HepG2 (cell line): ENCODE measurements around the gene GBA3. TPM values are rescaled to one million over a fixed set of nuclear protein-coding genes. Genes with fewer than 3 reads are reported as not detected.

Experiments
- ATAC-seq: fragments of 200-7000 bp; cut with Tn5 transposase; 3 replicates; pipeline ENCODE4 v1.9.1; 2020; ENCODE audit warnings: mild to moderate bottlenecking, moderate library complexity
- BruUV-seq: library from RNA; stranded (reverse); fragments of 400-500 nt; replicated peaks from 2 replicates; lab custom pipeline; 2021; lab: Mats Ljungman, UMichigan
- CTCF ChIA-PET: fragments of 300-600 bp; formaldehyde crosslinking; extraction: SDS; loops from one replicate; lab custom pipeline; 2021; ENCODE audit warnings: low total read pairs, inconsistent platforms, low intra/inter-chr PET ratio; lab: Yijun Ruan, JAX
- POLR2A ChIA-PET: fragments of 350-600 bp; sonication (Branson Sonifier 250); formaldehyde crosslinking; loops from one replicate; lab custom pipeline; 2020; ENCODE audit warnings: antibody characterized with exemption, inconsistent platforms; lab: Yijun Ruan, JAX
- DNase-seq: peaks from one replicate; pipeline ENCODE4 v3.0.0-alpha.2; 2015; ENCODE audit warnings: low spot score
- FAIRE-seq: peaks from 3 replicates; lab custom pipeline; 2011; peaks lifted over from hg19 to GRCh38; lab: Jason Lieb, UNC
- H2AFZ ChIP-seq: one replicate; pipeline ENCODE4 v1.6.1; 2011; ENCODE audit warnings: low read length, inconsistent platforms
- H3K27ac ChIP-seq: fragments of 300-600 bp; 3 replicates; pipeline ENCODE4 v1.8.0; 2011; ENCODE audit warnings: mixed run types, mild to moderate bottlenecking, mixed read lengths, low read length, inconsistent platforms; ENCODE audit not compliant: insufficient read depth; ENCODE audit errors: extremely low read length
- H3K27me3 ChIP-seq, 2 experiments: fragments of 200-600 bp in 1 of 2; 2 replicates in 1 of 2; 3 replicates in 1 of 2; pipeline versions ENCODE4 v1.6.0 to v1.8.0; 2011; ENCODE audit warnings: low read length in 2 of 2, mild to moderate bottlenecking in 2 of 2, moderate library complexity in 2 of 2, inconsistent platforms in 1 of 2; ENCODE audit not compliant: insufficient read depth in 2 of 2, control insufficient read depth in 1 of 2
- H3K36me3 ChIP-seq, 2 experiments: fragments of 200-600 bp in 1 of 2; replicated peaks in 1 of 2; 2 replicates in 1 of 2; 3 replicates in 1 of 2; pipeline versions ENCODE4 v1.5.1 to v1.8.0; 2011; ENCODE audit warnings: low read length in 2 of 2, inconsistent platforms in 1 of 2; ENCODE audit not compliant: insufficient read depth in 2 of 2, control insufficient read depth in 1 of 2
- H3K4me1 ChIP-seq: 2 replicates; pipeline ENCODE4 v1.5.1; 2012; ENCODE audit warnings: low read length, inconsistent platforms; ENCODE audit not compliant: insufficient read depth
- H3K4me2 ChIP-seq: 2 replicates; pipeline ENCODE4 v1.6.0; 2011; ENCODE audit warnings: low read depth, low read length, inconsistent platforms
- H3K4me3 ChIP-seq, 3 experiments: fragments of 200-600 bp in 1 of 3; sonication (generic), shearing (Covaris generic) in 1 of 3; replicated peaks in 1 of 3; 2 replicates each; pipeline ENCODE4 v1.5.1; 2011 to 2016; ENCODE audit warnings: low read length in 3 of 3, inconsistent platforms in 2 of 3, low read depth in 2 of 3, mild to moderate bottlenecking in 2 of 3, control low read depth in 1 of 3, mixed read lengths in 1 of 3; ENCODE audit not compliant: insufficient read depth in 1 of 3
- H3K79me2 ChIP-seq: one replicate; pipeline ENCODE4 v1.6.1; 2011; ENCODE audit warnings: low read length, inconsistent platforms; ENCODE audit not compliant: insufficient read depth
- H3K9ac ChIP-seq: 2 replicates; pipeline ENCODE4 v1.6.0; 2011; ENCODE audit warnings: mild to moderate bottlenecking, low read depth, low read length, inconsistent platforms; ENCODE audit not compliant: insufficient read depth
- H3K9me3 ChIP-seq: 2 replicates; pipeline ENCODE4 v1.5.1; 2012; ENCODE audit warnings: mild to moderate bottlenecking, low read length
- H4K20me1 ChIP-seq: 2 replicates; pipeline ENCODE4 v1.6.0; 2011; ENCODE audit warnings: inconsistent platforms, mild to moderate bottlenecking, low read length, moderate library complexity; ENCODE audit not compliant: insufficient read depth
- MED13 ChIP-seq: sonication (generic); formaldehyde crosslinking; IDR thresholded peaks from 2 replicates; pipeline ENCODE4 v1.5.0; 2020; ENCODE audit warnings: missing genetic modification reagents
- SMARCC2 ChIP-seq: fragments of 450-650 bp; IDR thresholded peaks from 2 replicates; pipeline ENCODE4 v1.6.1; 2017; ENCODE audit warnings: antibody characterized with exemption, mild to moderate bottlenecking
- WGBS: methylation state at CpG from one replicate; pipeline ENCODE4 v1.1.6; 2017; ENCODE audit warnings: low lambda C conversion rate; 5-methylcytosine and 5-hydroxymethylcytosine counted together
- in situ Hi-C: cut with HindIII; loops from 2 replicates; pipeline ENCODE4 v1.10.0; 2017; ENCODE audit warnings: low pct_unique_long_range_greater_than_20kb; ENCODE audit not compliant: extremely low pct_ligation_motif_present
- intact Hi-C: fragments of 100-400 bp; cut with micrococcal nuclease; formaldehyde crosslinking; loops from one replicate; pipeline ENCODE4 v1.10.0; 2022; ENCODE audit not compliant: unreplicated experiment
- polyA plus RNA-seq, 8 experiments: library from polyadenylated mRNA; depleted of rRNA in 3 of 8; stranded (reverse) in 7 of 8; unstranded in 1 of 8; fragments of >200 nt; fragmentation: Illumina TruSeq in 4 of 8; extraction: Trizol in 4 of 8; gene quantifications; 2 replicates each; pipeline versions ENCODE4 v1.2.1 to v1.2.3, GENCODE V29; 2011 to 2016; ENCODE audit warnings: low read depth in 4 of 8, missing spikeins in 1 of 8, mixed read lengths in 1 of 8; ENCODE audit not compliant: insufficient read depth in 1 of 8
- total RNA-seq, 5 experiments: library from RNA; depleted of rRNA; stranded (reverse); fragments of >200 nt; fragmentation: Illumina TruSeq; extraction: Trizol; gene quantifications; 2 replicates each; pipeline ENCODE4 v1.2.3, GENCODE V29; 2016; ENCODE audit warnings: low read depth in 1 of 5
- TF ChIP-seq, protein P1 (sequence below): IDR thresholded peaks from 2 replicates; pipeline ENCODE4 v1.6.1; 2016; ENCODE audit warnings: low read depth

Gene GBA3
- total and polyA plus RNA-seq, 2 of the 13 experiments (the other 11 are each of a cell fraction or from before 2014, with no cell fraction given): 0.18 TPM; not detected in 1

DNA sequence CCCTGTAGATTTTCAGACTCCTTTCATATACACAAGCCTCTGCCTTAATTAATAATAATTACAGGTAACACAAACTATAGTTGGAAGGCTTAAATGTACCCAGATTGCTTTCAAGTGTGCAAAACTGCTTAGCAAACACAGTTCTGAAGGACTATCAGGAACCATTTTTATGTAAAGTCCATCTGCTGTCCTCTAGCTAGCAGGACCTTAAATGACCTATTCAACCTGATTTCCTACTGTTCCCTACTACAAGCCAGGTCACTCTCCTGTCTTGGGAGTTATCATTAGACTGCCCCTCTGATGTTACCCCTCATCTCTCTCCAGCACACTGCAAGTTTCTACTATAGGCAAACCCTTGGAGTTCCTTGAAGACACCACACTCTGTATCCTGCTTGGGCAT, 157.3 kb downstream of the GBA3 start:
- no peak overlapping the region for H2AFZ ChIP-seq
- H3K27me3 ChIP-seq: no peaks in the 10 kb centered on the region
- H3K4me3 ChIP-seq: no peak overlapping the region
- H3K79me2 ChIP-seq: no peaks in the 10 kb centered on the region
- DNase-seq: no peak
- no peak for FAIRE-seq
- no peak overlapping the region for H3K9ac ChIP-seq
- in situ Hi-C loops: no loop called here
- no TSS peak for BruUV-seq
- H3K27ac ChIP-seq: no peak overlapping the region
- no peaks in the 10 kb centered on the region for H3K36me3 ChIP-seq
- ATAC-seq: no peak
- no peaks in the 10 kb centered on the region for H3K9me3 ChIP-seq
- ChIA-PET POLR2A (no interaction called here), CTCF (no interaction called here)
- H3K4me1 ChIP-seq: no peaks in the 10 kb centered on the region
- no peak for TF ChIP-seq MED13
- TF ChIP-seq, protein P1, sequence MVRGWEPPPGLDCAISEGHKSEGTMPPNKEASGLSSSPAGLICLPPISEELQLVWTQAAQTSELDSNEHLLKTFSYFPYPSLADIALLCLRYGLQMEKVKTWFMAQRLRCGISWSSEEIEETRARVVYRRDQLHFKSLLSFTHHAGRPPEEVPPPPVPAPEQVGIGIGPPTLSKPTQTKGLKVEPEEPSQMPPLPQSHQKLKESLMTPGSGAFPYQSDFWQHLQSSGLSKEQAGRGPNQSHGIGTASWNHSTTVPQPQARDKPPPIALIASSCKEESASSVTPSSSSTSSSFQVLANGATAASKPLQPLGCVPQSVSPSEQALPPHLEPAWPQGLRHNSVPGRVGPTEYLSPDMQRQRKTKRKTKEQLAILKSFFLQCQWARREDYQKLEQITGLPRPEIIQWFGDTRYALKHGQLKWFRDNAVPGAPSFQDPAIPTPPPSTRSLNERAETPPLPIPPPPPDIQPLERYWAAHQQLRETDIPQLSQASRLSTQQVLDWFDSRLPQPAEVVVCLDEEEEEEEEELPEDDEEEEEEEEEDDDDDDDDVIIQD (CRISPR knock-in tag): no peak
- H4K20me1 ChIP-seq: no peaks in the 10 kb centered on the region
- intact Hi-C loops: no loop called here
- no peak overlapping the region for H3K4me2 ChIP-seq

DNA sequence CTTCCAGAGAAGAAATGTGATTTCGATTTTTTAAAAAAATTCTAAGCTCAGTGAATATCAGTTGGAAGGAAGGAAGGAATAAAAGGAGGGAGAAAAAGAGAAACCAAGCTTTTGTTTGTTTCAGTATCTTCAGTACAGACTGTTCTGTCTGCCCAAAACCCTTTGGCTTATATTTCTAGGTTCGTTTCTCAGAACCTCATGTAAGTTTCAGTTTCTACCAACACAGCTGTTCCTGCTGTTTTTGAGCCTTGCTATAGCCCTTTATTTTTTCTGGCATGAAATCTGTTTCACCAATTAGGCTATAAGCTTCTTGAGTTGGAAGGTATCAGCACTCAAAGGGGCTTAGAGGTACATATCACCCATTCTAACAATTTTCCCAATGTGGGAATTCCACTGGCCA, 157.9 kb downstream of the GBA3 start:
- Histone ChIP-seq H3K4me2 (no peak overlapping the region), H4K20me1 (no peaks in the 10 kb centered on the region), H3K4me1 (no peaks in the 10 kb centered on the region), H3K36me3 (no peaks in the 10 kb centered on the region), H3K9me3 (no peaks in the 10 kb centered on the region), H3K79me2 (no peaks in the 10 kb centered on the region), H3K27ac (no peak overlapping the region), H2AFZ (no peak overlapping the region), H3K27me3 (no peaks in the 10 kb centered on the region), H3K9ac (no peak overlapping the region), H3K4me3 (no peak overlapping the region)
- no peak for DNase-seq
- CTCF ChIA-PET: no interaction called here
- no peak for FAIRE-seq
- BruUV-seq: no TSS peak
- POLR2A ChIA-PET: no interaction called here
- TF ChIP-seq SMARCC2: no peak
- ATAC-seq: no peak
- WGBS: 0% methylated on average over 2 of the region's 2 CpGs
- in situ Hi-C loops (no loop called here), intact Hi-C loops (no loop called here)
